HG02840 (cell line): ENCODE results near the gene CCNC.
"Not testable (repeated sequence)": the region's sequence is repeated elsewhere in the genome, so short reads cannot be mapped to it uniquely, and the experiment has no call there.

Experiments
- ATAC-seq: cut with Tn5 transposase; IDR thresholded peaks from one replicate; pipeline ENCODE4 v1.9.1; 2021; ENCODE audit warnings: mild to moderate bottlenecking, moderate library complexity, moderate number of reproducible peaks; ENCODE audit not compliant: unreplicated experiment, low FRiP score

CCNC gene

GRCh38 chr6:99603421-99604165, 35.1 kb upstream of the CCNC start:
- peak; percentile 38 for ATAC-seq

GRCh38 chr6:99602520-99603420, 34.3 kb upstream of the CCNC start:
- ATAC-seq = no peak

- ATAC-seq = not testable (repeated sequence)
Observed at GRCh38 chr6:99594696-99595095, 26.2 kb upstream of the CCNC start.

- ATAC-seq = no peak
Observed at GRCh38 chr6:99592900-99593299, 24.4 kb upstream of the CCNC start.

- no peak for ATAC-seq
Observed at GRCh38 chr6:99591673-99592364, 23.4 kb upstream of the CCNC start.

- ATAC-seq = no peak
Observed at GRCh38 chr6:99590728-99591672, 22.5 kb upstream of the CCNC start.

- ATAC-seq = no peak
Observed at GRCh38 chr6:99589907-99590493, 21.5 kb upstream of the CCNC start.

- ATAC-seq = peak; percentile 12
Observed at GRCh38 chr6:99589290-99589672, 20.8 kb upstream of the CCNC start.

- peak; percentile 82 for ATAC-seq
Observed at GRCh38 chr6:99588618-99589289, 20.3 kb upstream of the CCNC start.

- ATAC-seq = no peak
Observed at GRCh38 chr6:99587792-99588191, 19.3 kb upstream of the CCNC start.

- no peak for ATAC-seq
Observed at GRCh38 chr6:99579781-99580180, 11.3 kb upstream of the CCNC start.

- ATAC-seq = no peak
Observed at GRCh38 chr6:99575544-99576227, 7.2 kb upstream of the CCNC start.

GRCh38 chr6:99573980-99574617, 5.6 kb upstream of the CCNC start:
- ATAC-seq = no peak

GRCh38 chr6:99563056-99563723, 5.3 kb downstream of the CCNC start:
- ATAC-seq = no peak

GRCh38 chr6:99560668-99561067, 7.8 kb downstream of the CCNC start:
- ATAC-seq = no peak

GRCh38 chr6:99559057-99559456, 9.4 kb downstream of the CCNC start:
- no peak for ATAC-seq

- no peak for ATAC-seq
Observed at GRCh38 chr6:99553888-99554287, 14.6 kb downstream of the CCNC start.
